H1 (cell line): ENCODE measurements around the gene ACSF3. TPM values are rescaled to one million over a fixed set of nuclear protein-coding genes. Genes with fewer than 3 reads are reported as not detected.
A peak's percentile ranks its signal among the peaks of the same experiment; 100 is the strongest.

ENCODE experiments used
- CTCF ChIA-PET: fragments of 300-600 bp; sonication (Branson Sonifier 250); formaldehyde crosslinking; loops from one replicate; lab custom pipeline; 2021; ENCODE audit not compliant: partially characterized antibody; lab: Charles Lee
- POLR2A ChIA-PET: fragments of 300-600 bp; sonication (Branson Sonifier 250); formaldehyde crosslinking; loops from one replicate; lab custom pipeline; 2021; ENCODE audit warnings: inconsistent platforms; ENCODE audit not compliant: partially characterized antibody; lab: Charles Lee
- DNase-seq, 2 experiments: peaks; one replicate each; pipeline versions ENCODE4 v3.0.0 to v3.0.0-alpha.2; 2010 to 2022; ENCODE audit warnings: low spot score in 2 of 2, low read depth in 1 of 2, mixed read lengths in 1 of 2
- FAIRE-seq: peaks from 2 replicates; lab custom pipeline; 2011; peaks lifted over from hg19 to GRCh38; lab: Jason Lieb, UNC
- H2AFZ ChIP-seq: 2 replicates; pipeline ENCODE4 v1.8.1; 2012; ENCODE audit warnings: low read length, inconsistent platforms
- H2AK5ac ChIP-seq: 2 replicates; pipeline ENCODE4 v1.6.1; 2013; ENCODE audit warnings: low read depth, low read length
- H2BK120ac ChIP-seq: replicated peaks from 2 replicates; pipeline ENCODE3; 2013; ENCODE audit warnings: low read depth, low read length, inconsistent platforms
- H2BK12ac ChIP-seq: 2 replicates; pipeline ENCODE4 v1.6.1; 2013; ENCODE audit warnings: low read depth, low read length
- H2BK15ac ChIP-seq: 2 replicates; pipeline ENCODE4 v1.6.1; 2013; ENCODE audit warnings: low read length
- H2BK20ac ChIP-seq: 2 replicates; pipeline ENCODE4 v1.6.1; 2013; ENCODE audit warnings: low read length
- H2BK5ac ChIP-seq: 2 replicates; pipeline ENCODE4 v1.6.1; 2013; ENCODE audit warnings: low read depth, low read length
- H3K14ac ChIP-seq: 2 replicates; pipeline ENCODE4 v1.6.1; 2013; ENCODE audit warnings: inconsistent platforms; ENCODE audit not compliant: insufficient read length
- H3K18ac ChIP-seq: 2 replicates; pipeline ENCODE4 v1.6.1; 2013; ENCODE audit warnings: low read length; ENCODE audit errors: extremely low read depth
- H3K23ac ChIP-seq: 2 replicates; pipeline ENCODE4 v1.6.1; 2013; ENCODE audit warnings: inconsistent platforms; ENCODE audit not compliant: insufficient read length
- H3K23me2 ChIP-seq: 2 replicates; pipeline ENCODE4 v1.6.1; 2013; ENCODE audit warnings: low read depth, low read length
- H3K27ac ChIP-seq: 2 replicates; pipeline ENCODE4 v1.6.1; 2011; ENCODE audit warnings: low read depth, low read length, inconsistent platforms
- H3K27me3 ChIP-seq, 4 experiments: replicated peaks in 1 of 4; 1 replicate in 1 of 4; 2 replicates in 3 of 4; pipeline versions ENCODE4 v1.6.1 to v1.8.1; 2011 to 2013; ENCODE audit warnings: low read length in 3 of 4, mild to moderate bottlenecking in 3 of 4, inconsistent platforms in 2 of 4, mixed read lengths in 2 of 4, moderate library complexity in 1 of 4; ENCODE audit not compliant: control insufficient read depth in 3 of 4, insufficient read depth in 3 of 4; ENCODE audit errors: extremely low read depth in 1 of 4
- H3K36me3 ChIP-seq, 4 experiments: 2 replicates each; pipeline versions ENCODE4 v1.6.1 to v1.8.1; 2011 to 2013; ENCODE audit warnings: mild to moderate bottlenecking in 4 of 4, low read length in 3 of 4, moderate library complexity in 2 of 4, control low read depth in 1 of 4, inconsistent platforms in 1 of 4; ENCODE audit not compliant: insufficient read depth in 4 of 4, control insufficient read depth in 2 of 4
- H3K4ac ChIP-seq: replicated peaks from 2 replicates; pipeline ENCODE3; 2013; ENCODE audit warnings: low read length, low read depth, mixed read lengths, inconsistent platforms; ENCODE audit not compliant: insufficient read length
- H3K4me1 ChIP-seq, 4 experiments: replicated peaks in 1 of 4; 1 replicate in 1 of 4; 2 replicates in 3 of 4; pipeline versions ENCODE4 v1.6.1 to v1.8.1; 2011 to 2013; ENCODE audit warnings: low read length in 3 of 4, inconsistent platforms in 2 of 4, mixed read lengths in 1 of 4; ENCODE audit not compliant: insufficient read depth in 4 of 4, control insufficient read depth in 3 of 4
- H3K4me2 ChIP-seq, 2 experiments: 2 replicates each; pipeline versions ENCODE4 v1.6.1 to v1.8.1; 2011 to 2013; ENCODE audit warnings: low read depth in 2 of 2, low read length in 2 of 2, control low read depth in 1 of 2, inconsistent platforms in 1 of 2, mild to moderate bottlenecking in 1 of 2; ENCODE audit not compliant: insufficient read depth in 1 of 2
- H3K4me3 ChIP-seq, 4 experiments: fragments of 200-600, 300-600 bp in 1 of 4; sonication (generic), shearing (Covaris generic), sonication (Bioruptor Twin) in 1 of 4; 2 replicates each; pipeline versions ENCODE4 v1.5.1 to v1.8.1; 2011 to 2016; ENCODE audit warnings: low read length in 4 of 4, low read depth in 3 of 4, control low read depth in 2 of 4, inconsistent platforms in 2 of 4, mild to moderate bottlenecking in 2 of 4, mixed read lengths in 1 of 4, moderate library complexity in 1 of 4; ENCODE audit not compliant: insufficient read depth in 2 of 4; ENCODE audit errors: extremely low read depth in 1 of 4
- H3K56ac ChIP-seq: replicated peaks from 2 replicates; pipeline ENCODE3; 2013; ENCODE audit warnings: low read depth, mild to moderate bottlenecking, mixed read lengths, low read length, inconsistent platforms; ENCODE audit not compliant: insufficient read length
- H3K79me1 ChIP-seq: 2 replicates; pipeline ENCODE4 v1.6.1; 2013; ENCODE audit warnings: low read depth, low read length, control low read depth
- H3K79me2 ChIP-seq, 2 experiments: 2 replicates each; pipeline versions ENCODE4 v1.6.1 to v1.8.1; 2012 to 2013; ENCODE audit warnings: low read length in 2 of 2, mild to moderate bottlenecking in 2 of 2, inconsistent platforms in 1 of 2; ENCODE audit not compliant: insufficient read depth in 2 of 2, control insufficient read depth in 1 of 2
- H3K9ac ChIP-seq, 4 experiments: replicated peaks in 1 of 4; 1 replicate in 1 of 4; 2 replicates in 3 of 4; pipeline versions ENCODE4 v1.6.1 to v1.8.1; 2011 to 2013; ENCODE audit warnings: low read depth in 3 of 4, low read length in 3 of 4, control low read depth in 2 of 4, mild to moderate bottlenecking in 2 of 4, moderate library complexity in 2 of 4, inconsistent platforms in 1 of 4; ENCODE audit errors: extremely low read depth in 1 of 4
- H3K9me3 ChIP-seq, 2 experiments: 2 replicates each; pipeline versions ENCODE4 v1.6.1 to v1.8.1; 2012 to 2013; ENCODE audit warnings: mild to moderate bottlenecking in 2 of 2, moderate library complexity in 2 of 2, control low read depth in 1 of 2, inconsistent platforms in 1 of 2, low read depth in 1 of 2, low read length in 1 of 2, mixed read lengths in 1 of 2; ENCODE audit not compliant: insufficient read depth in 2 of 2
- H4K20me1 ChIP-seq, 2 experiments: replicated peaks in 1 of 2; 2 replicates each; pipeline versions ENCODE3 to v1.8.1; 2011 to 2013; ENCODE audit warnings: inconsistent platforms in 2 of 2, low read length in 2 of 2, mild to moderate bottlenecking in 1 of 2; ENCODE audit not compliant: insufficient read depth in 2 of 2, control insufficient read depth in 1 of 2
- H4K5ac ChIP-seq: 2 replicates; pipeline ENCODE4 v1.6.1; 2013; ENCODE audit warnings: low read length, low read depth, mixed read lengths, inconsistent platforms; ENCODE audit not compliant: insufficient read length
- H4K8ac ChIP-seq: 2 replicates; pipeline ENCODE4 v1.8.0; 2013; ENCODE audit warnings: mild to moderate bottlenecking, moderate library complexity, low read length, inconsistent platforms; ENCODE audit not compliant: insufficient read depth; ENCODE audit errors: extremely low read depth
- H4K91ac ChIP-seq: replicated peaks from 2 replicates; pipeline ENCODE3; 2013; ENCODE audit warnings: low read length, mixed read lengths, inconsistent platforms; ENCODE audit not compliant: insufficient read length
- EP300 ChIP-seq, 2 experiments: IDR thresholded peaks; 1 replicate in 1 of 2; 2 replicates in 1 of 2; pipeline ENCODE4 v1.6.1; 2011 to 2012; ENCODE audit warnings: low read depth in 2 of 2, low read length in 2 of 2, mild to moderate bottlenecking in 2 of 2, borderline replicate concordance in 1 of 2, inconsistent platforms in 1 of 2, moderate library complexity in 1 of 2
- KDM5A ChIP-seq: fragments of 200-600 bp; IDR thresholded peaks from 2 replicates; pipeline ENCODE4 v1.7.1; 2012; ENCODE audit warnings: mild to moderate bottlenecking, low read length, inconsistent platforms, mixed read lengths
- SRF ChIP-seq: IDR thresholded peaks from 2 replicates; pipeline ENCODE4 v1.6.1; 2011; ENCODE audit warnings: mild to moderate bottlenecking, low read depth, low read length, moderate library complexity
- TEAD4 ChIP-seq: IDR thresholded peaks from 2 replicates; pipeline ENCODE4 v1.6.1; 2012; ENCODE audit warnings: low read depth, low read length, inconsistent platforms, mixed read lengths
- WGBS, 2 experiments: shearing (Covaris generic) in 1 of 2; methylation state at CpG; one replicate each; pipeline versions ENCODE4 v1.1.6 to v1.1.7; 2013 to 2015; ENCODE audit warnings: low lambda C conversion rate in 2 of 2, mixed read lengths in 2 of 2, inconsistent platforms in 1 of 2, low coverage in 1 of 2, missing lambda C conversion rate in 1 of 2; ENCODE audit not compliant: insufficient replicate concordance in 2 of 2, insufficient coverage in 1 of 2, insufficient read length in 1 of 2; ENCODE audit errors: extremely low coverage in 1 of 2, missing lambda C conversion rate in 1 of 2; 5-methylcytosine and 5-hydroxymethylcytosine counted together
- polyA plus RNA-seq, 7 experiments: library from polyadenylated mRNA; depleted of rRNA in 3 of 7; stranded (reverse) in 5 of 7; unstranded in 2 of 7; fragments of >200 nt in 5 of 7; fragments of 200-250 nt in 2 of 7; gene quantifications; 1 replicate in 5 of 7; 2 replicates in 1 of 7; 4 replicates in 1 of 7; pipeline versions ENCODE4 v1.2.1 to v1.2.3, GENCODE V29; 2011 to 2013; ENCODE audit warnings: missing spikeins in 2 of 7, mixed read lengths in 2 of 7
- total RNA-seq: library from RNA; stranded (reverse); fragmentation: NEBNext Ultra II Directional; extraction: Animal tissue kit (Norgen Biotek cat#: 25700); gene quantifications from 2 replicates; pipeline ENCODE4 v1.2.1, GENCODE V29; 2021

ACSF3 gene
- total and polyA plus RNA-seq, 2 of the 8 experiments (the other 6 are each of a cell fraction or from before 2014, with no cell fraction given): 15.6 to 22.9 TPM

DNA sequence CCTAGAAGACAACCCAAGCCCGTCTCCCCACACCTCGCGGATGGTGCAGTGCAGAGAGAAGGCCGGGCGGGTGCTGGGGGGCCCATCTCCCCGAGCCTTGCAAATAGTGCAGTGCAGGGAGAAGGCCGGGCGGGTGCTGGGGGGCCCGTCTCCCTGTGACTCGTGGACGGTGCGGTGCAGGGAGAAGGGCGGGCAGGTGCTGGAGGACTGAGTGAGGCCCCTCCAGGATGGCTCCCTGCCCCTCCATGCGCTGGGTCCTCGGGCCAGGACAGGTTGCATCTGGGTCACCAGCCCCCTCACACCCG lies 40.0 kb upstream of the ACSF3 start:
- H3K18ac ChIP-seq: no peak overlapping the region; the same call in 1 of the 2 replicates
- H3K27me3 ChIP-seq: no peaks in the 10 kb centered on the region
- H4K8ac ChIP-seq: peak overlapping the region; percentile 14; the same call in 1 of the 2 replicates
- H3K9me3 ChIP-seq: no peaks in the 10 kb centered on the region
- no peak overlapping the region for H3K4me2 ChIP-seq
- H2BK5ac ChIP-seq: no peak overlapping the region
- no peak overlapping the region for H2BK12ac ChIP-seq
- H2BK20ac ChIP-seq: no peak overlapping the region
- H3K4me1 ChIP-seq: no peaks in the 10 kb centered on the region
- H4K91ac ChIP-seq: no peak overlapping the region
- H2AK5ac ChIP-seq: no peak overlapping the region
- H3K79me1 ChIP-seq: no peaks in the 10 kb centered on the region
- no peak overlapping the region for H2BK15ac ChIP-seq
- WGBS, 2 experiments: 96% methylated on average over 14 of the region's 16 CpGs; no CpG with 5 or more reads in 1 of the 2 experiments
- no peak overlapping the region for H4K5ac ChIP-seq
- H2AFZ ChIP-seq: no peak overlapping the region
- no peak overlapping the region for H3K14ac ChIP-seq
- CTCF ChIA-PET: no interaction called here
- H3K56ac ChIP-seq: no peak overlapping the region
- no peak overlapping the region for H3K27ac ChIP-seq
- H3K23me2 ChIP-seq: no peaks in the 10 kb centered on the region
- no peak for TF ChIP-seq EP300 (IDR thresholded peaks at IDR 0.05; ENCODE audit: borderline replicate concordance in 1 of 2, low read depth in 2 of 2, low read length in 2 of 2)
- no peak for TF ChIP-seq KDM5A
- TF ChIP-seq SRF: no peak
- TF ChIP-seq TEAD4: no peak
- no peak overlapping the region for H3K4me3 ChIP-seq
- no peaks in the 10 kb centered on the region for H3K36me3 ChIP-seq
- no peak for DNase-seq
- no peak overlapping the region for H2BK120ac ChIP-seq
- H3K4ac ChIP-seq: no peak overlapping the region
- no peaks in the 10 kb centered on the region for H3K79me2 ChIP-seq
- no peak for FAIRE-seq
- POLR2A ChIA-PET: no interaction called here
- no peak overlapping the region for H3K9ac ChIP-seq
- no peak overlapping the region for H3K23ac ChIP-seq
- H4K20me1 ChIP-seq: no peaks in the 10 kb centered on the region
